ENCODE results near the gene POLR1D.

- TF ChIP-seq EZH2phosphoT487 (IDR thresholded peaks at IDR 0.05; ENCODE audit: insufficient read depth, low read depth) (no peak), EZH2 (IDR thresholded peaks at IDR 0.05; ENCODE audit: insufficient read depth, poor library complexity, severe bottlenecking) (no peak)
Observed at GRCh38 chr13:27607125-27607524, 14.6 kb upstream of the POLR1D start.
